SU-DHL-6 (cell line): ENCODE results near the gene MRPL57.

Experiments
- H2AFZ ChIP-seq: fragments of 200-600 bp; sonication (generic); 2 replicates; pipeline ENCODE4 v1.6.1; 2014; ENCODE audit warnings: low read depth, mild to moderate bottlenecking, moderate library complexity, mixed read lengths, antibody characterized with exemption, low read length; ENCODE audit not compliant: severe bottlenecking
- H3F3A ChIP-seq: fragments of 200-600 bp; shearing (Covaris generic); 2 replicates; pipeline ENCODE4 v1.6.0; 2016; ENCODE audit warnings: antibody characterized with exemption, mild to moderate bottlenecking; ENCODE audit not compliant: insufficient read depth
- H3K27ac ChIP-seq: fragments of 200-600 bp; sonication (generic); 2 replicates; pipeline ENCODE4 v1.5.1; 2016; ENCODE audit warnings: low read depth, mild to moderate bottlenecking, low read length, moderate library complexity, mixed read lengths
- H3K27me3 ChIP-seq: fragments of 200-600 bp; sonication (generic), shearing (Covaris generic); 2 replicates; pipeline ENCODE4 v1.6.0; 2014; ENCODE audit warnings: mild to moderate bottlenecking, low read length
- H3K36me3 ChIP-seq: fragments of 200-600 bp; sonication (generic); 2 replicates; pipeline ENCODE4 v1.6.1; 2014; ENCODE audit warnings: mild to moderate bottlenecking, low read length, mixed read lengths
- H3K4me2 ChIP-seq: fragments of 300-600, 200-600 bp; shearing (Covaris generic), sonication (generic); 2 replicates; pipeline ENCODE4 v1.6.0; 2014; ENCODE audit warnings: low read length, low read depth, mild to moderate bottlenecking; ENCODE audit not compliant: poor library complexity, severe bottlenecking
- H3K4me3 ChIP-seq: fragments of 200-600 bp; sonication (generic); 2 replicates; pipeline ENCODE4 v1.5.1; 2014; ENCODE audit warnings: antibody characterized with exemption, low read length, mild to moderate bottlenecking, mixed read lengths; ENCODE audit not compliant: insufficient read depth, poor library complexity, severe bottlenecking
- H3K79me2 ChIP-seq: fragments of 200-600 bp; sonication (generic); 2 replicates; pipeline ENCODE4 v1.6.1; 2014; ENCODE audit warnings: mild to moderate bottlenecking, low read length, moderate library complexity; ENCODE audit not compliant: insufficient read depth
- H3K9ac ChIP-seq: fragments of 200-600 bp; sonication (generic); 2 replicates; pipeline ENCODE4 v1.7.0; 2014; ENCODE audit warnings: mild to moderate bottlenecking, low read length
- H3K9me2 ChIP-seq: fragments of 200-600 bp; sonication (generic); replicated peaks from 2 replicates; pipeline ENCODE4 v1.6.1; 2014; ENCODE audit warnings: low read length; ENCODE audit not compliant: insufficient read depth
- H3K9me3 ChIP-seq: fragments of 200-600 bp; sonication (generic); 2 replicates; pipeline ENCODE4 v1.6.1; 2014; ENCODE audit warnings: low read length, mixed read lengths; ENCODE audit not compliant: insufficient read depth
- H4K20me1 ChIP-seq: fragments of 200-600 bp; sonication (generic); 2 replicates; pipeline ENCODE4 v1.6.1; 2014; ENCODE audit warnings: low read depth, mild to moderate bottlenecking, antibody characterized with exemption, low read length, moderate library complexity, mixed read lengths
- CTCF ChIP-seq: fragments of 200-600 bp; sonication (generic); IDR thresholded peaks from one replicate; pipeline ENCODE4 v1.5.1; 2017; ENCODE audit warnings: antibody characterized with exemption, mild to moderate bottlenecking, low read length, moderate library complexity; ENCODE audit not compliant: insufficient read depth, poor library complexity, severe bottlenecking
- EZH2phosphoT487 ChIP-seq: fragments of 200-600 bp; sonication (generic), shearing (Covaris generic); conservative IDR thresholded peaks from 2 replicates; pipeline ENCODE4 v1.6.1; 2018; ENCODE audit warnings: mild to moderate bottlenecking, antibody characterized with exemption, low read length, moderate library complexity, mixed read lengths

Gene MRPL57

GRCh38 chr13:21225841-21226581 lies 49.6 kb downstream of the MRPL57 start:
- no peak for TF ChIP-seq EZH2phosphoT487
- TF ChIP-seq CTCF, result no peak
- Histone ChIP-seq H4K20me1 (no peaks in the 10 kb centered on the region), H3K27me3 (no peaks in the 10 kb centered on the region), H3K4me3 (no peak overlapping the region), H3F3A (no peaks in the 10 kb centered on the region), H3K36me3 (no peaks in the 10 kb centered on the region), H3K9me2 (no peaks in the 10 kb centered on the region), H3K9me3 (no peaks in the 10 kb centered on the region), H3K27ac (no peak overlapping the region), H2AFZ (no peak overlapping the region), H3K79me2 (no peaks in the 10 kb centered on the region), H3K4me2 (no peak overlapping the region), H3K9ac (no peak overlapping the region)

GRCh38 chr13:21227917-21228316 lies 51.5 kb downstream of the MRPL57 start:
- H3K4me2 ChIP-seq, result no peak overlapping the region
- no peaks in the 10 kb centered on the region for H3K79me2 ChIP-seq
- no peaks in the 10 kb centered on the region for H3F3A ChIP-seq
- no peak overlapping the region for H3K27ac ChIP-seq
- H3K9ac ChIP-seq, result no peak overlapping the region
- no peaks in the 10 kb centered on the region for H3K9me2 ChIP-seq
- TF ChIP-seq EZH2phosphoT487 (no peak), CTCF (no peak)
- no peaks in the 10 kb centered on the region for H3K9me3 ChIP-seq
- no peak overlapping the region for H3K4me3 ChIP-seq
- no peak overlapping the region for H2AFZ ChIP-seq
- no peaks in the 10 kb centered on the region for H3K36me3 ChIP-seq
- H3K27me3 ChIP-seq, result no peaks in the 10 kb centered on the region
- no peaks in the 10 kb centered on the region for H4K20me1 ChIP-seq
